ENCODE measurements around the gene BMI1.
"Not testable (repeated sequence)": the region's sequence is repeated elsewhere in the genome, so short reads cannot be mapped to it uniquely, and the experiment has no call there.

The BMI1 gene
- total RNA-seq, result 12.6 to 60.0 (median 29.7) reads per million in 4 donors

- DNase-seq, result peak; percentile 46 to 66 (median 59)
These were observed at the start of gene BMI1 for GRCh38 chr10:22320591-22321155. TSS of gene BMI1 (plus strand) at chr10:22321099. CDS start at chr10:22326450, 5,351 bp downstream.

- DNase-seq, result no peak
These were observed 49.1 kb upstream of the BMI1 start for GRCh38 chr10:22271786-22272185.

- no peak for DNase-seq
These were observed 42.5 kb upstream of the BMI1 start for GRCh38 chr10:22278441-22278782.

GRCh38 chr10:22280078-22280477 lies 40.8 kb upstream of the BMI1 start:
- no peak for DNase-seq

- no peak for DNase-seq
These were observed 35.8 kb upstream of the BMI1 start for GRCh38 chr10:22285130-22285529.

GRCh38 chr10:22293747-22294404 lies 27.0 kb upstream of the BMI1 start:
- DNase-seq, result no peak

- no peak for DNase-seq
These were observed 26.2 kb upstream of the BMI1 start for GRCh38 chr10:22294694-22295093.

- no peak for DNase-seq
These were observed 19.7 kb upstream of the BMI1 start for GRCh38 chr10:22301193-22301592.

GRCh38 chr10:22303461-22303860 lies 17.4 kb upstream of the BMI1 start:
- no peak for DNase-seq

- DNase-seq, result no peak
These were observed 15.2 kb upstream of the BMI1 start for GRCh38 chr10:22305721-22306120.

GRCh38 chr10:22308390-22308789 lies 12.5 kb upstream of the BMI1 start:
- DNase-seq, result peak in 1 of 5 donors; percentile 88

GRCh38 chr10:22309180-22310000 lies 11.5 kb upstream of the BMI1 start:
- no peak for DNase-seq

GRCh38 chr10:22310012-22310411 lies 10.9 kb upstream of the BMI1 start:
- DNase-seq, result not testable (repeated sequence)

- DNase-seq, result no peak
These were observed 10.0 kb upstream of the BMI1 start for GRCh38 chr10:22310928-22311327.

- no peak for DNase-seq
These were observed 6.0 kb upstream of the BMI1 start for GRCh38 chr10:22314852-22315251.

- DNase-seq, result no peak
These were observed 5.2 kb upstream of the BMI1 start for GRCh38 chr10:22315455-22316285.

- DNase-seq, result peak; percentile 62 to 85 (median 72)
These were observed 4.4 kb upstream of the BMI1 start, which contains the start of gene COMMD3 for GRCh38 chr10:22316286-22317075. TSS of gene COMMD3 (plus strand) at chr10:22316388. CDS start at chr10:22316418, 30 bp downstream.

- no peak for DNase-seq
These were observed 3.9 kb upstream of the BMI1 start for GRCh38 chr10:22317076-22317370.

GRCh38 chr10:22317771-22318565 lies 2.9 kb upstream of the BMI1 start:
- no peak for DNase-seq

- DNase-seq, result no peak
These were observed 2.1 kb upstream of the BMI1 start for GRCh38 chr10:22318772-22319171.

GRCh38 chr10:22319547-22319979 lies 1.3 kb upstream of the BMI1 start:
- DNase-seq, result no peak

All from T-helper 1 cell (primary cell).